PC-9 (cell line): ENCODE measurements around the gene PLAGL2. TPM values are rescaled to one million over a fixed set of nuclear protein-coding genes. Genes with fewer than 3 reads are reported as not detected.

Experiments used
- BruUV-seq: library from RNA; stranded (reverse); fragments of 400-500 nt; replicated peaks from 2 replicates; lab custom pipeline; 2021; lab: Mats Ljungman, UMichigan
- CTCF ChIA-PET: fragments of 300-600 bp; sonication (Branson Sonifier 250); formaldehyde crosslinking; loops from one replicate; lab custom pipeline; 2022; ENCODE audit warnings: antibody characterized with exemption; lab: Charles Lee
- POLR2A ChIA-PET: fragments of 300-600 bp; sonication (Branson Sonifier 250); formaldehyde crosslinking; loops from one replicate; lab custom pipeline; 2022; ENCODE audit warnings: antibody characterized with exemption; ENCODE audit not compliant: unreplicated experiment; lab: Charles Lee
- DNase-seq, 2 experiments: peaks; one replicate each; pipeline versions ENCODE4 v3.0.0 to v3.0.0-alpha.2; 2015 to 2022; ENCODE audit warnings: mixed read lengths in 1 of 2
- H2AFZ ChIP-seq: fragments of 200-600 bp; sonication (generic); 2 replicates; pipeline ENCODE4 v1.8.1; 2017; ENCODE audit warnings: antibody characterized with exemption
- H3F3A ChIP-seq: fragments of 200-600 bp; sonication (generic); 2 replicates; pipeline ENCODE4 v1.8.1; 2017; ENCODE audit warnings: antibody characterized with exemption, mild to moderate bottlenecking, low read depth; ENCODE audit not compliant: insufficient read depth
- H3K27ac ChIP-seq: fragments of 200-600 bp; sonication (generic); 2 replicates; pipeline ENCODE4 v1.6.1; 2016; ENCODE audit warnings: mixed run types
- H3K27me3 ChIP-seq: fragments of 200-600 bp; sonication (generic); 2 replicates; pipeline ENCODE4 v1.6.1; 2016; ENCODE audit warnings: low read depth, mixed run types; ENCODE audit not compliant: insufficient read depth
- H3K36me3 ChIP-seq: fragments of 200-600 bp; sonication (generic); 2 replicates; pipeline ENCODE4 v1.6.1; 2016; ENCODE audit warnings: low read depth, mixed run types
- H3K4me1 ChIP-seq: fragments of 200-600 bp; sonication (generic); replicated peaks from 2 replicates; pipeline ENCODE4 v1.6.1; 2016; ENCODE audit warnings: mixed run types; ENCODE audit not compliant: insufficient read depth
- H3K4me2 ChIP-seq: fragments of 200-600 bp; sonication (generic); 2 replicates; pipeline ENCODE4 v1.6.1; 2017; ENCODE audit warnings: mixed run types
- H3K4me3 ChIP-seq: fragments of 200-600 bp; sonication (generic); 2 replicates; pipeline ENCODE4 v1.6.1; 2016; ENCODE audit warnings: mixed run types
- H3K79me2 ChIP-seq: fragments of 200-600 bp; sonication (generic); 2 replicates; pipeline ENCODE4 v1.6.1; 2017; ENCODE audit warnings: low read depth, mixed run types
- H3K9me2 ChIP-seq: fragments of 200-600 bp; sonication (generic); 2 replicates; pipeline ENCODE4 v1.8.1; 2017; ENCODE audit warnings: mild to moderate bottlenecking; ENCODE audit not compliant: insufficient read depth
- H3K9me3 ChIP-seq: fragments of 200-600 bp; sonication (generic); 2 replicates; pipeline ENCODE4 v1.8.1; 2016; ENCODE audit warnings: low read depth; ENCODE audit not compliant: insufficient read depth
- H4K20me1 ChIP-seq: fragments of 200-600 bp; sonication (generic); 2 replicates; pipeline ENCODE4 v1.8.1; 2017; ENCODE audit not compliant: insufficient read depth
- EZH2 ChIP-seq: fragments of 200-600 bp; sonication (generic); IDR thresholded peaks from 2 replicates; pipeline ENCODE4 v1.8.0; 2017; ENCODE audit warnings: antibody characterized with exemption, low read depth
- intact Hi-C: fragments of 100-400 bp; cut with micrococcal nuclease; formaldehyde crosslinking; loops from one replicate; pipeline ENCODE4 v1.10.0; 2022; ENCODE audit not compliant: unreplicated experiment
- total RNA-seq: library from RNA; stranded (reverse); gene quantifications from 2 replicates; pipeline ENCODE4 v1.2.3, GENCODE V29; 2021
- TF ChIP-seq, protein P1 (sequence below): fragments of 200-600 bp; sonication (generic); conservative IDR thresholded peaks from 2 replicates; pipeline ENCODE4 v1.6.1; 2017; ENCODE audit warnings: mixed run types, antibody characterized with exemption, mild to moderate bottlenecking, moderate library complexity

The PLAGL2 gene
- total RNA-seq, 1 experiment from 2014 or later, result 23.8 TPM

DNA sequence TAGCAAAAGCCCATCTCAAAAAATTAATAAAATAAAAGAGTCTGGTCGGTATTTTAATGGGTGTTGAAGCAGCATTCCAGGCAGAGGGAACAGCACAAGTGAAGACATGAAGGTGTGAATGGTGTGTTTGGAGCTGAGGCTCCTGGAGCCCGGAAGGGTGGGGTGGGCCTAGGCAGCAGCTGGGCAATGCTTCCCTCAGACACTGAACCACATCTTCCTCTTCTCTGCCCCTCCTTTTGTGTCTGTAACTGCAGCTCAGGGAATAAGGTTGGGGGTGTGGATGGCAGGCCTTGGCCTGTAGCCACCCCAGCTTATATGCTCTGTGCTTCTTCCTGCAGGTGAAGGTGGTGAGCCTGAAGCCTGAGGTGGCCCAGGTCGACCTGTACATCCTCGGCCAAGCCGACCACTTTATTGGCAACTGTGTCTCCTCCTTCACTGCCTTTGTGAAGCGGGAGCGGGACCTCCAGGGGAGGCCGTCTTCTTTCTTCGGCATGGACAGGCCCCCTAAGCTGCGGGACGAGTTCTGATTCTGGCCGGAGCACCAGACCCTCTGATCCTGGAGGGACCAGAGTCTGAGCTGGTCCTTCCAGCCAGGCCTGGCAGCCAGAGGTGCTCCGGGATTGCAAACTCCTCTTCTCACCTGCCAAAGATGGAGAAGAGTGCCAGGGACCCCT lies 26.7 kb upstream of the PLAGL2 start:
- BruUV-seq, result no TSS peak
- Histone ChIP-seq H3K9me3 (no peaks in the 10 kb centered on the region), H3K79me2 (no peaks in the 10 kb centered on the region), H3K4me2 (no peak overlapping the region), H3K27me3 (no peaks in the 10 kb centered on the region), H2AFZ (no peak overlapping the region), H3K27ac (no peak overlapping the region), H3K9me2 (no peaks in the 10 kb centered on the region), H3F3A (no peaks in the 10 kb centered on the region), H3K4me1 (no peaks in the 10 kb centered on the region; the same call in 1 of the 2 replicates), H3K4me3 (no peak overlapping the region), H4K20me1 (no peaks in the 10 kb centered on the region), H3K36me3 (no peaks in the 10 kb centered on the region; the same call in 1 of the 2 replicates)
- POLR2A ChIA-PET, result no interaction called here
- no peak for DNase-seq
- intact Hi-C loops, result no loop called here
- CTCF ChIA-PET, result no interaction called here
- no peak for TF ChIP-seq EZH2
- TF ChIP-seq, protein P1, sequence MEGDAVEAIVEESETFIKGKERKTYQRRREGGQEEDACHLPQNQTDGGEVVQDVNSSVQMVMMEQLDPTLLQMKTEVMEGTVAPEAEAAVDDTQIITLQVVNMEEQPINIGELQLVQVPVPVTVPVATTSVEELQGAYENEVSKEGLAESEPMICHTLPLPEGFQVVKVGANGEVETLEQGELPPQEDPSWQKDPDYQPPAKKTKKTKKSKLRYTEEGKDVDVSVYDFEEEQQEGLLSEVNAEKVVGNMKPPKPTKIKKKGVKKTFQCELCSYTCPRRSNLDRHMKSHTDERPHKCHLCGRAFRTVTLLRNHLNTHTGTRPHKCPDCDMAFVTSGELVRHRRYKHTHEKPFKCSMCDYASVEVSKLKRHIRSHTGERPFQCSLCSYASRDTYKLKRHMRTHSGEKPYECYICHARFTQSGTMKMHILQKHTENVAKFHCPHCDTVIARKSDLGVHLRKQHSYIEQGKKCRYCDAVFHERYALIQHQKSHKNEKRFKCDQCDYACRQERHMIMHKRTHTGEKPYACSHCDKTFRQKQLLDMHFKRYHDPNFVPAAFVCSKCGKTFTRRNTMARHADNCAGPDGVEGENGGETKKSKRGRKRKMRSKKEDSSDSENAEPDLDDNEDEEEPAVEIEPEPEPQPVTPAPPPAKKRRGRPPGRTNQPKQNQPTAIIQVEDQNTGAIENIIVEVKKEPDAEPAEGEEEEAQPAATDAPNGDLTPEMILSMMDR, result no peak

DNA sequence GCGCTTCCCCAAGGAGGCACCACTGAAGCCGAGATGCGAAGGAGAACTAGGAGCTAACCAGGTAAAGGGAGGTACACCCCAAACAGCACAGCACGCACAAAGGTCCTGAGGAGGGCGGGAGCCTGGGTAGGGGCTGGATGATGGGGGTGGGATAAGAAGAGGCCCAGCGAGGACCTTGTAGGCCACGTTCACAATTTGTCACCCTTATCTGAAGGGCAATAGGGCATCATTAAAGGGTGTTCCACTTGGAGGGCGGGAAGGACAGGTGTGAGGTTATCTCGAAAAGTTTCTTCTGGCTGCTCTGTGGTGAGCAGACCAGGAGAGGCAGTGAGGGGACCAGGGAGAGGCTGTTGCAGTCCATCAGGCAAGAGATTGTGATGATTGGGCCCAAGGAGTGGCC lies 25.7 kb upstream of the PLAGL2 start:
- H3K27me3 ChIP-seq, result no peaks in the 10 kb centered on the region
- H3K9me3 ChIP-seq, result no peaks in the 10 kb centered on the region
- no peaks in the 10 kb centered on the region for H3K4me1 ChIP-seq
- no peaks in the 10 kb centered on the region; the same call in 1 of the 2 replicates for H3K36me3 ChIP-seq
- no peak overlapping the region for H3K4me3 ChIP-seq
- BruUV-seq, result no TSS peak
- no peaks in the 10 kb centered on the region for H3F3A ChIP-seq
- no peak overlapping the region for H3K4me2 ChIP-seq
- H2AFZ ChIP-seq, result no peak overlapping the region
- DNase-seq, result no peak
- CTCF ChIA-PET, result no interaction called here
- intact Hi-C loops, result no loop called here
- POLR2A ChIA-PET, result no interaction called here
- H3K9me2 ChIP-seq, result no peaks in the 10 kb centered on the region
- TF ChIP-seq, protein P1, result no peak
- no peak for TF ChIP-seq EZH2
- no peak overlapping the region for H3K27ac ChIP-seq
- no peaks in the 10 kb centered on the region for H4K20me1 ChIP-seq
- H3K79me2 ChIP-seq, result no peaks in the 10 kb centered on the region

DNA sequence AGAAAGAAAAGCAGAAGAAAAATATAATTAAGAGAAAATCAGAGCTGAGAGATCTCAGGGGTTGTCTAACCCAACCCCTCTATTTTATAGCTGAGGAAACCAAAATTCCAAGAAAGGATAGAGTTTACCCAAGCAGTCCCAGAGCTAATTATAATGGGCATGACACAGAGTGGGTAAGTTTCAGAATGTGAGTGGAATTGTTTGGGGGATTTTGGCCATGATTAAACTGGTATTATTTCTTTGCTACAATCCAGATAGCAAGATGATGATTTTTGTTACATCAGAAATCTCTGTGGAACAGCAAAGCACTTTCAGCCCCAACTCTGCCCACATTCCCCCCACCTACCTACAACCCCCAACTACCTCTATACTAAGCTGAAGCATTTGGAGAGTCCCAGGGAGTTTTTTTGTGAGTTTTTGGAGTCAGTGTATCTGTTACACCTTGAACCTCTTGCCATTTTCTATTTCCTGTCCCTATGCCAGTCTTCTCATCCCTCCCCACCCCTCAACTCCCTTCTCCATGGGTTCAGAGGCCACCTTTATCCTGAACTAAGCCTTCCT lies 24.9 kb upstream of the PLAGL2 start:
- H3F3A ChIP-seq, result no peaks in the 10 kb centered on the region
- H2AFZ ChIP-seq, result no peak overlapping the region
- H3K79me2 ChIP-seq, result no peaks in the 10 kb centered on the region
- CTCF ChIA-PET, result no interaction called here
- H3K4me3 ChIP-seq, result no peak overlapping the region
- TF ChIP-seq, protein P1, result no peak
- no peak for TF ChIP-seq EZH2
- no peak overlapping the region for H3K4me2 ChIP-seq
- H3K9me2 ChIP-seq, result no peaks in the 10 kb centered on the region
- no peak overlapping the region for H3K27ac ChIP-seq
- intact Hi-C loops, result no loop called here
- no peaks in the 10 kb centered on the region for H4K20me1 ChIP-seq
- H3K36me3 ChIP-seq, result no peaks in the 10 kb centered on the region; the same call in 1 of the 2 replicates
- H3K27me3 ChIP-seq, result no peaks in the 10 kb centered on the region
- no peaks in the 10 kb centered on the region for H3K4me1 ChIP-seq
- no TSS peak for BruUV-seq
- H3K9me3 ChIP-seq, result no peaks in the 10 kb centered on the region
- POLR2A ChIA-PET, result no interaction called here
- DNase-seq, result no peak
